Right atrium auricular region (tissue), 2 donors: ENCODE results near the gene TTYH1. TPM values are rescaled to one million over a fixed set of nuclear protein-coding genes. Genes with fewer than 3 reads are reported as not detected.
A peak's percentile ranks its signal among the peaks of the same experiment; 100 is the strongest.

Experiments
- DNase-seq: peaks from one replicate; pipeline ENCODE4 v3.0.0-alpha.2; 2019; ENCODE audit warnings: low spot score
- H3K27ac ChIP-seq, 2 donors: fragments of 200-600 bp; sonication (generic); 1 replicate in 1 of 2; 2 replicates in 1 of 2; pipeline ENCODE4 v1.5.1; 2016 to 2019
- H3K27me3 ChIP-seq, 2 donors: fragments of 200-600 bp; sonication (generic); one replicate each; pipeline versions ENCODE4 v1.5.1 to v1.6.0; 2017 to 2019
- H3K36me3 ChIP-seq: fragments of 200-600 bp; sonication (generic); one replicate; pipeline ENCODE4 v1.5.1; 2016
- H3K4me1 ChIP-seq, 2 donors: fragments of 200-600 bp; sonication (generic); one replicate each; pipeline versions ENCODE4 v1.5.1 to v1.6.0; 2017 to 2019
- H3K4me3 ChIP-seq, 2 donors: fragments of 200-600 bp; sonication (generic); 1 replicate in 1 of 2; 2 replicates in 1 of 2; pipeline ENCODE4 v1.5.1; 2017 to 2019; ENCODE audit warnings: mild to moderate bottlenecking in 1 of 2, moderate library complexity in 1 of 2
- H3K9me3 ChIP-seq, 2 donors: fragments of 200-600 bp; sonication (generic); one replicate each; pipeline ENCODE4 v1.5.1; 2019
- CTCF ChIP-seq, 2 donors: fragments of 200-600 bp; sonication (generic); IDR thresholded peaks; one replicate each; pipeline ENCODE4 v1.5.1; 2019; ENCODE audit warnings: antibody characterized with exemption in 2 of 2
- total RNA-seq, 2 donors: library from RNA; depleted of rRNA; stranded (reverse); fragments of >200 nt; gene quantifications; one replicate each; pipeline ENCODE4 v1.1.0, GENCODE V29; 2016

Gene TTYH1
- total RNA-seq, 2 donors from 2014 or later, result 1.7 to 2.7 TPM

- H3K4me3 ChIP-seq, result no peak overlapping the region
- no peaks in the 10 kb centered on the region for H3K9me3 ChIP-seq
- no peak for TF ChIP-seq CTCF (IDR thresholded peaks at IDR 0.05)
- H3K36me3 ChIP-seq, result no peaks in the 10 kb centered on the region
- H3K27me3 ChIP-seq, result no peaks in the 10 kb centered on the region
- DNase-seq, result no peak
- peaks cover 0 to 24% of the 10 kb centered on the region in 2 donors for H3K4me1 ChIP-seq
- H3K27ac ChIP-seq, result no peak overlapping the region
Observed at GRCh38 chr19:54427586-54427985, 12.3 kb downstream of the TTYH1 start.

DNA sequence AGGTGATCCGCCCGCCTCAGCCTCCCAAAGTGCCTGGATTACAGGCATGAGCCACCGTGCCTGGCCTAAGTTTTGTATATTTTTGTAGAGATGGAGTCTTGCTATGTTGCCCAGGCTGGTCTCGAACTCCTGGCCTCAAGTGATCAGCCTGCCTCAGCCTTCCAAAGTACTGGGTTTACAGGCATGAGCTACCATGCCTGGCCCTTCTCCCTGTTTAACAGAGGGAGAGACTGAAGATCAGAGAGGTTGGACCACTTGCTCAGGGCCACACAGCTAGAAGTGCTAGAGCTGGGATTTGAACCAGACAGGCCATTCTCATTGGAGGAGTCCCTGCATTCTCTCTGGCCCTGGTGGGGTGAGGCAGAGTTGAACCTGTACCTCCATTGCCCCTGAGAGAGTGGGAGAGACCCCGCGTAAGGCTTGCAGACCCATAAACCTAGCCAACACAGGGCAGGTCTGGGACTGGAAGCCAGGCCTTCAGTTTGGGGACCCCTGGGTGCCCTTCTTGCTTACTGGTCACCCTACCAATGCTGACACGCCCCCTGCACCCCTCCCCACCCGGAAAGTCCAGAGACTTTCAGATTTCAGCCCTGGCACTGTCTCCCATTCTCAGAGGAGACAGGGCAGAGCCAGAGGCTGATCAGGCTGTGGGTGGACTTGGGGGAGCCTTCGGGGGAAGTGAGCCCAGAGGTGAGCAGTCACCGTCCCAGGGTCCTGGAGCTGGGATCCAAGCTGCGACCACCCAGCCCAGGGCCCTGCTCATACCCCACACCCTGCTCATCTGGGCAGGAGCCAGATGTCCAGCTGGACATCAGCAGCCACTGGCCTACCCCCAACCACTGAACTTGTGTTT is 13.3 kb downstream of the TTYH1 start:
- no peak overlapping the region for H3K27ac ChIP-seq
- no peaks in the 10 kb centered on the region for H3K36me3 ChIP-seq
- no peak for DNase-seq
- TF ChIP-seq CTCF (IDR thresholded peaks at IDR 0.05), result no peak
- H3K4me3 ChIP-seq, result no peak overlapping the region
- no peaks in the 10 kb centered on the region for H3K9me3 ChIP-seq
- H3K27me3 ChIP-seq, result no peaks in the 10 kb centered on the region
- peaks cover 0 to 24% of the 10 kb centered on the region in 2 donors for H3K4me1 ChIP-seq

GRCh38 chr19:54429176-54429495 is 13.9 kb downstream of the TTYH1 start:
- no peaks in the 10 kb centered on the region for H3K36me3 ChIP-seq
- H3K4me1 ChIP-seq, result peaks cover 0 to 24% of the 10 kb centered on the region in 2 donors
- H3K4me3 ChIP-seq, result no peak overlapping the region
- no peak for DNase-seq
- TF ChIP-seq CTCF (IDR thresholded peaks at IDR 0.05), result no peak
- H3K27ac ChIP-seq, result no peak overlapping the region
- H3K27me3 ChIP-seq, result no peaks in the 10 kb centered on the region
- no peaks in the 10 kb centered on the region for H3K9me3 ChIP-seq

GRCh38 chr19:54429545-54430227 is 14.4 kb downstream of the TTYH1 start:
- no peak overlapping the region for H3K4me3 ChIP-seq
- no peaks in the 10 kb centered on the region for H3K9me3 ChIP-seq
- peaks cover 0 to 29% of the 10 kb centered on the region in 2 donors for H3K4me1 ChIP-seq
- H3K36me3 ChIP-seq, result no peaks in the 10 kb centered on the region
- DNase-seq, result no peak
- H3K27ac ChIP-seq, result no peak overlapping the region
- H3K27me3 ChIP-seq, result no peaks in the 10 kb centered on the region
- no peak for TF ChIP-seq CTCF (IDR thresholded peaks at IDR 0.05)

GRCh38 chr19:54430306-54431254 is 15.3 kb downstream of the TTYH1 start:
- no peak for DNase-seq
- no peak overlapping the region for H3K27ac ChIP-seq
- no peaks in the 10 kb centered on the region for H3K36me3 ChIP-seq
- H3K9me3 ChIP-seq, result no peaks in the 10 kb centered on the region
- peak overlapping the region in 1 of 2 donors; percentile 31 for H3K4me3 ChIP-seq
- H3K27me3 ChIP-seq, result no peaks in the 10 kb centered on the region
- H3K4me1 ChIP-seq, result peaks cover 0 to 38% of the 10 kb centered on the region in 2 donors
- TF ChIP-seq CTCF (IDR thresholded peaks at IDR 0.05), result peak in 1 of 2 donors; percentile 47
